Naive thymus-derived CD4-positive, alpha-beta T cell (primary cell): ENCODE data around the gene RBCK1. TPM values are rescaled to one million over a fixed set of nuclear protein-coding genes. Genes with fewer than 3 reads are reported as not detected.

Source experiments
- ATAC-seq: fragments of 150-1000 bp; cut with Tn5 transposase; 2 replicates; pipeline ENCODE4 v1.10.0; 2021; ENCODE audit warnings: mild to moderate bottlenecking, moderate library complexity
- CTCF ChIA-PET: fragments of 350-600 bp; sonication (Branson Sonifier 250); formaldehyde crosslinking; loops from one replicate; lab custom pipeline; 2021; ENCODE audit warnings: antibody characterized with exemption; lab: Charles Lee
- POLR2A ChIA-PET: fragments of 350-600 bp; sonication (Branson Sonifier 250); formaldehyde crosslinking; loops from one replicate; lab custom pipeline; 2021; ENCODE audit warnings: antibody characterized with exemption, inconsistent platforms; lab: Charles Lee
- DNase-seq, 9 donors: peaks; one replicate each; pipeline versions ENCODE4 v3.0.0 to v3.0.0-alpha.2; 2020 to 2022; ENCODE audit warnings: mixed read lengths in 1 of 9
- H3K27ac ChIP-seq: one replicate; pipeline ENCODE4 v1.7.0; 2013; ENCODE audit warnings: mild to moderate bottlenecking, low read depth, low read length, moderate library complexity
- H3K27me3 ChIP-seq, 2 donors: one replicate each; pipeline ENCODE4 v1.7.0; 2013; ENCODE audit warnings: low read length in 2 of 2, mild to moderate bottlenecking in 2 of 2, moderate library complexity in 2 of 2; ENCODE audit not compliant: control insufficient read depth in 2 of 2, insufficient read depth in 2 of 2
- H3K36me3 ChIP-seq, 3 experiments: 1 replicate in 2 of 3; 2 replicates in 1 of 3; pipeline ENCODE4 v1.7.0; 2013; ENCODE audit warnings: low read length in 3 of 3, mild to moderate bottlenecking in 3 of 3, moderate library complexity in 1 of 3; ENCODE audit not compliant: insufficient read depth in 3 of 3, control insufficient read depth in 2 of 3
- H3K4me1 ChIP-seq, 2 donors: one replicate each; pipeline ENCODE4 v1.7.0; 2013; ENCODE audit warnings: low read length in 2 of 2, mild to moderate bottlenecking in 2 of 2, moderate library complexity in 1 of 2; ENCODE audit not compliant: control insufficient read depth in 2 of 2, insufficient read depth in 2 of 2
- H3K4me3 ChIP-seq: 2 replicates; pipeline ENCODE4 v1.7.0; 2013; ENCODE audit warnings: mild to moderate bottlenecking, low read length
- H3K9me3 ChIP-seq, 3 experiments: 1 replicate in 2 of 3; 2 replicates in 1 of 3; pipeline ENCODE4 v1.7.0; 2013; ENCODE audit warnings: low read length in 3 of 3; ENCODE audit not compliant: control insufficient read depth in 2 of 3
- H3K27ac Mint-ChIP-seq, 9 donors: one replicate each; pipeline ENCODE4 v1.8.0; 2020 to 2022; ENCODE audit warnings: mixed read lengths in 9 of 9, mild to moderate bottlenecking in 8 of 9, moderate library complexity in 5 of 9, inconsistent platforms in 2 of 9
- H3K27me3 Mint-ChIP-seq, 5 donors: one replicate each; pipeline ENCODE4 v1.8.0; 2021 to 2022; ENCODE audit warnings: mixed read lengths in 5 of 5, mild to moderate bottlenecking in 1 of 5
- H3K36me3 Mint-ChIP-seq, 5 donors: one replicate each; pipeline ENCODE4 v1.8.0; 2020 to 2022; ENCODE audit warnings: mixed read lengths in 5 of 5, mild to moderate bottlenecking in 3 of 5, inconsistent platforms in 1 of 5
- H3K4me1 Mint-ChIP-seq, 7 donors: one replicate each; pipeline ENCODE4 v1.8.0; 2020 to 2022; ENCODE audit warnings: mixed read lengths in 7 of 7, mild to moderate bottlenecking in 3 of 7, inconsistent platforms in 1 of 7
- H3K4me3 Mint-ChIP-seq, 10 donors: one replicate each; pipeline ENCODE4 v1.8.0; 2020 to 2022; ENCODE audit warnings: mild to moderate bottlenecking in 10 of 10, mixed read lengths in 10 of 10, moderate library complexity in 6 of 10, inconsistent platforms in 2 of 10
- H3K9me3 Mint-ChIP-seq, 11 donors: one replicate each; pipeline ENCODE4 v1.8.0; 2020 to 2022; ENCODE audit warnings: mixed read lengths in 11 of 11, mild to moderate bottlenecking in 4 of 11, inconsistent platforms in 1 of 11, moderate library complexity in 1 of 11
- intact Hi-C, 2 donors: fragments of 100-400 bp; cut with micrococcal nuclease; formaldehyde crosslinking; loops; one replicate each; pipeline ENCODE4 v1.15.1; 2023
- polyA plus RNA-seq, 2 donors: library from polyadenylated mRNA; unstranded; fragments of 300-500 nt; fragmentation: Illumina TruSeq; gene quantifications; one replicate each; pipeline ENCODE4 v1.2.3, GENCODE V29; 2021
- total RNA-seq, 6 experiments: library from RNA in 5 of 6; stranded (reverse) in 5 of 6; gene quantifications; 1 replicate in 5 of 6; 2 replicates in 1 of 6; pipeline ENCODE4 v1.2.3 and lab custom pipeline; 2021 to 2026

RBCK1 gene
- total and polyA plus RNA-seq, 7 experiments from 2014 or later, result 70.3 to 153 (median 96.9) TPM

DNA sequence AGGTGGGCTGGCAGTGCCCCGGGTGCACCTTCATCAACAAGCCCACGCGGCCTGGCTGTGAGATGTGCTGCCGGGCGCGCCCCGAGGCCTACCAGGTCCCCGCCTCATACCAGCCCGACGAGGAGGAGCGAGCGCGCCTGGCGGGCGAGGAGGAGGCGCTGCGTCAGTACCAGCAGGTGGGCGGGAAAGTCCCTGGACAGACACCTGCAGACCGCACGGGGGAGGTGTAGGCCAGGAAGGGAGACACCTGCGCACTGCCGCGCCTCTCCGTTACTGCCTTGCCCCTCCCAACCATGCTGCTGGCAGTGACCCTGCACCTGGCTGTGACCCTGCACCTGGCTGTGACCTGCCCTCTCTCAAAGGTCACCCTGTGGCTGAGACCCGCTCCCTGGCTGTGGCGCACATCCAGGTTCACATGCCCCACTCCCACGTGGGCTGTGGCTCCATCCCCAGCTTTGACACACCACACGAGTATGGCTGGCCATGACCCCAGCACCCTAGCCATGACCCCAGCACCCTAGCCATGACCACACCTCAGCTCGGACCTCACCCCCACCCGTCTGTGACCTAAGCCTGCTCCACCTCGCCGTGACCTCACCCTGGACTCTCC is 11.6 kb downstream of the RBCK1 start:
- H3K36me3 ChIP-seq, result peaks cover 8 to 76% (median 10%) of the 10 kb centered on the region in 3 experiments
- CTCF ChIA-PET, result no interaction called here
- H3K27ac Mint-ChIP-seq, result peak overlapping the region in 1 of 9 donors; percentile 13

GRCh38 chr20:420166-420620 is 12.1 kb downstream of the RBCK1 start:
- H3K9me3 ChIP-seq, result no peaks in the 10 kb centered on the region
- no peaks in the 10 kb centered on the region for H3K27me3 ChIP-seq
- H3K36me3 ChIP-seq, result peaks cover 8 to 75% (median 10%) of the 10 kb centered on the region in 3 experiments
- no peak for ATAC-seq
- Mint-ChIP-seq H3K9me3 (no peaks in the 10 kb centered on the region), H3K4me1 (peaks cover 16 to 37% (median 23%) of the 10 kb centered on the region in 7 donors), H3K27me3 (no peaks in the 10 kb centered on the region), H3K36me3 (peaks cover 4 to 47% (median 19%) of the 10 kb centered on the region in 5 donors), H3K27ac (peak overlapping the region in 1 of 9 donors; percentile 13), H3K4me3 (no peak overlapping the region)
- intact Hi-C loops, result no loop called here
- no peaks in the 10 kb centered on the region for H3K4me1 ChIP-seq
- POLR2A ChIA-PET, result no interaction called here
- CTCF ChIA-PET, result no interaction called here
- H3K4me3 ChIP-seq, result no peak overlapping the region
- no peak for DNase-seq
- H3K27ac ChIP-seq, result no peak overlapping the region

More for the DNA sequence above, 11.6 kb downstream of the RBCK1 start:
- no peaks in the 10 kb centered on the region for H3K9me3 Mint-ChIP-seq
- Histone ChIP-seq H3K27me3 (no peaks in the 10 kb centered on the region), H3K4me1 (no peaks in the 10 kb centered on the region), H3K9me3 (no peaks in the 10 kb centered on the region), H3K4me3 (no peak overlapping the region), H3K27ac (no peak overlapping the region)
- H3K36me3 Mint-ChIP-seq, result peaks cover 4 to 47% (median 19%) of the 10 kb centered on the region in 5 donors
- DNase-seq (no peak), ATAC-seq (peak; percentile 34)
- H3K4me1 Mint-ChIP-seq, result peaks cover 16 to 34% (median 26%) of the 10 kb centered on the region in 7 donors
- H3K27me3 Mint-ChIP-seq, result no peaks in the 10 kb centered on the region
- intact Hi-C loops, result no loop called here
- H3K4me3 Mint-ChIP-seq, result no peak overlapping the region
- POLR2A ChIA-PET, result no interaction called here

DNA sequence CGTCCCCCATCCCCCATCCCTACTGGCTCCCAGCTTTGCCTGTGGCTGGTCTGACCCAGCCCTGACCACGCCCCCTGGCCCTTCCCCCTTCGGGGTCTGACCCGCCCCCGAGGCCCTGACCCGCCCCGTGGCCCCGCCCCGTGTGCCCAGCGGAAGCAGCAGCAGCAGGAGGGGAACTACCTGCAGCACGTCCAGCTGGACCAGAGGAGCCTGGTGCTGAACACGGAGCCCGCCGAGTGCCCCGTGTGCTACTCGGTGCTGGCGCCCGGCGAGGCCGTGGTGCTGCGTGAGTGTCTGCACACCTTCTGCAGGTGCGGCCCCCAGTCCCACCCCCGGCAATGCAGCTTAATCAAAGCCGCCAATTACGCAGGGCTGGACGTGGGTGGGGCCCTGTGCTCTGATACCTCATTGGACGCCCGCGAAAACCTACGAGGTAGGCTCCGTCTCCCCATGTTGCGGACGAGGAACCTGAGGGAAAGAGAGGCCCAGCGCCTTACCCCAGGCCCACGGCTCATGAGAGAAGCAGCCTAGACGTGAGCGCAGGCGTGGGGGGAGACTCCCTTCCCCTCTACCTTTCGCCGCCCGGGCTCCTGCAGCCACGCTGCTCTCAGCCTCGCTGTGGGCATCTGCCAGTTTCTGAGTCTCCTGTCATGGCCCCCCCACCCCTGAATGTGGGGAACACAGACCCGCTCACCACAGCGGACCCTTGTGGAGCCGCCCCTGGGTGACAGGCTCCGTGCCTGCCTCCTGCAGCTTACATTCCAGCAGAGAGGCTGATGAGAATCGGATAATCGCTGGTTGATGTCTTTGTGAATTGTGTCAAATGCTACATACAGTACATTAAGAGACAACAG is 12.8 kb downstream of the RBCK1 start:
- Mint-ChIP-seq H3K4me1 (peaks cover 10 to 30% (median 16%) of the 10 kb centered on the region in 7 donors), H3K4me3 (no peak overlapping the region), H3K27me3 (no peaks in the 10 kb centered on the region), H3K27ac (peak overlapping the region in 1 of 9 donors; percentile 85), H3K36me3 (peaks cover 4 to 42% (median 13%) of the 10 kb centered on the region in 5 donors), H3K9me3 (no peaks in the 10 kb centered on the region)
- H3K27ac ChIP-seq, result no peak overlapping the region
- H3K4me1 ChIP-seq, result no peaks in the 10 kb centered on the region
- H3K4me3 ChIP-seq, result no peak overlapping the region
- intact Hi-C loops, result no loop called here
- CTCF ChIA-PET, result no interaction called here
- no peaks in the 10 kb centered on the region for H3K9me3 ChIP-seq
- POLR2A ChIA-PET, result no interaction called here
- no peak for ATAC-seq
- peaks cover 8 to 71% (median 10%) of the 10 kb centered on the region in 3 experiments for H3K36me3 ChIP-seq
- DNase-seq, result no peak
- H3K27me3 ChIP-seq, result no peaks in the 10 kb centered on the region

GRCh38 chr20:421685-422250 is 13.7 kb downstream of the RBCK1 start:
- no peak overlapping the region for H3K27ac ChIP-seq
- H3K4me1 ChIP-seq, result no peaks in the 10 kb centered on the region
- Mint-ChIP-seq H3K4me3 (no peak overlapping the region), H3K27ac (peak overlapping the region in 4 of 9 donors; percentile 17 to 85 (median 55)), H3K36me3 (peaks cover 4 to 46% (median 13%) of the 10 kb centered on the region in 5 donors), H3K4me1 (peaks cover 9 to 36% (median 19%) of the 10 kb centered on the region in 7 donors), H3K27me3 (no peaks in the 10 kb centered on the region), H3K9me3 (no peaks in the 10 kb centered on the region)
- H3K27me3 ChIP-seq, result no peaks in the 10 kb centered on the region
- DNase-seq, result no peak
- ChIA-PET CTCF (interaction anchor here (0.8 kb wide), 1 partner anchor 17 kb away, joined by 3 read pairs; no protein-coding TSS in a partner anchor), POLR2A (interaction anchor here (1.4 kb wide), 1 partner anchor 8 kb away, joined by 6 read pairs; no protein-coding TSS in a partner anchor)
- H3K4me3 ChIP-seq, result no peak overlapping the region
- H3K36me3 ChIP-seq, result peaks cover 8 to 70% (median 10%) of the 10 kb centered on the region in 3 experiments
- H3K9me3 ChIP-seq, result no peaks in the 10 kb centered on the region
- ATAC-seq, result no peak
- intact Hi-C loops, result no loop called here

- no peak overlapping the region for H3K4me3 Mint-ChIP-seq
- peaks cover 3 to 46% (median 19%) of the 10 kb centered on the region in 7 donors for H3K4me1 Mint-ChIP-seq
- no peaks in the 10 kb centered on the region for H3K9me3 Mint-ChIP-seq
- H3K9me3 ChIP-seq, result no peaks in the 10 kb centered on the region
- ChIA-PET CTCF (no interaction called here), POLR2A (interaction anchor here (0.6 to 1.2 kb wide), 2 partner anchors 12 to 14 kb away, joined by 3 to 4 read pairs; no protein-coding TSS in a partner anchor)
- peaks cover 0 to 75% (median 2%) of the 10 kb centered on the region in 3 experiments for H3K36me3 ChIP-seq
- no peaks in the 10 kb centered on the region for H3K27me3 ChIP-seq
- no peak for ATAC-seq
- peak overlapping the region in 1 of 9 donors; percentile 76 for H3K27ac Mint-ChIP-seq
- H3K4me1 ChIP-seq, result no peaks in the 10 kb centered on the region
- intact Hi-C loops, result no loop called here
- peaks cover 0 to 51% (median 11%) of the 10 kb centered on the region in 5 donors for H3K36me3 Mint-ChIP-seq
- no peak overlapping the region for H3K27ac ChIP-seq
- no peak overlapping the region for H3K4me3 ChIP-seq
- H3K27me3 Mint-ChIP-seq, result no peaks in the 10 kb centered on the region
- no peak for DNase-seq
Observed at GRCh38 chr20:426566-426965, 18.5 kb downstream of the RBCK1 start.

DNA sequence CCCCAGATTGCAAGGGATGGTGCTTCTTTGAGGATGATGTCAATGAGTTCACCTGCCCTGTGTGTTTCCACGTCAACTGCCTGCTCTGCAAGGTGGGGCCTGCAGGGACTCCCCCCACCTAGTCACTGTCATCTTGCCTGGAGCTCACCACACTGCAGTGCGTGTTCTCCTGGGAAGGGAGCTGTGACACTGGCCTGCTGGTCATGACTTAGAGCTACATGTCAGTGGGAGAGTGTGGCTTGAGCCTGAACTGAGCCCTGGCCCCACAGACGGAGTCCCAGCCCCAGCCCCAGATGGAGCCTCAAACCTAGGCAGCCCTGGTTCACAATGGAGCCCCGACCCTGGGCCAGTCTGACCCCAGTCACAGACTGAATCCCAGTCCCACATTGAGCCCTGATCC is 19.3 kb downstream of the RBCK1 start:
- no peak for DNase-seq
- Mint-ChIP-seq H3K4me3 (no peak overlapping the region), H3K27me3 (no peaks in the 10 kb centered on the region), H3K27ac (no peak overlapping the region), H3K9me3 (no peaks in the 10 kb centered on the region), H3K4me1 (peaks cover 0 to 42% (median 20%) of the 10 kb centered on the region in 7 donors), H3K36me3 (peaks cover 0 to 46% (median 11%) of the 10 kb centered on the region in 5 donors)
- H3K4me1 ChIP-seq, result no peaks in the 10 kb centered on the region
- H3K27ac ChIP-seq, result no peak overlapping the region
- no peaks in the 10 kb centered on the region for H3K27me3 ChIP-seq
- H3K9me3 ChIP-seq, result no peaks in the 10 kb centered on the region
- H3K36me3 ChIP-seq, result peaks cover 0 to 74% (median 0%) of the 10 kb centered on the region in 3 experiments
- ATAC-seq, result no peak
- intact Hi-C loops, result no loop called here
- ChIA-PET CTCF (no interaction called here), POLR2A (interaction anchor here (1.2 kb wide), 1 partner anchor 11 kb away, joined by 3 read pairs; no protein-coding TSS in a partner anchor)
- no peak overlapping the region for H3K4me3 ChIP-seq
